CD4-positive, alpha-beta T cell (primary cell): ENCODE data around the gene ASMT. TPM values are rescaled to one million over a fixed set of nuclear protein-coding genes. Genes with fewer than 3 reads are reported as not detected.

Experiments used
- ATAC-seq: fragments of 200-7000 bp; cut with Tn5 transposase; one replicate; pipeline ENCODE4 v1.10.0; 2022; ENCODE audit warnings: mild to moderate bottlenecking; ENCODE audit not compliant: poor library complexity
- CTCF ChIA-PET: fragments of 350-600 bp; sonication (Branson Sonifier 250); formaldehyde crosslinking; loops from one replicate; lab custom pipeline; 2021; ENCODE audit warnings: antibody characterized with exemption, inconsistent platforms; lab: Charles Lee
- POLR2A ChIA-PET: fragments of 350-600 bp; sonication (Branson Sonifier 250); formaldehyde crosslinking; loops from one replicate; lab custom pipeline; 2021; ENCODE audit warnings: antibody characterized with exemption, inconsistent platforms; lab: Charles Lee
- DNase-seq, 14 experiments: peaks; one replicate each; pipeline ENCODE4 v3.0.0-alpha.2; 2013 to 2020; ENCODE audit warnings: mixed read lengths in 2 of 14
- H3K27ac ChIP-seq, 2 donors: one replicate each; pipeline versions ENCODE4 v1.5.1 to v1.7.0; 2013; ENCODE audit warnings: low read length in 2 of 2, low read depth in 1 of 2, mild to moderate bottlenecking in 1 of 2
- H3K27me3 ChIP-seq, 2 experiments: 1 replicate in 1 of 2; 2 replicates in 1 of 2; pipeline versions ENCODE4 v1.6.1 to v1.7.0; 2013; ENCODE audit warnings: low read length in 2 of 2, control low read depth in 1 of 2, mild to moderate bottlenecking in 1 of 2, moderate library complexity in 1 of 2; ENCODE audit not compliant: insufficient read depth in 2 of 2, control insufficient read depth in 1 of 2
- H3K36me3 ChIP-seq: one replicate; pipeline ENCODE4 v1.6.1; 2013; ENCODE audit warnings: low read length, control low read depth; ENCODE audit not compliant: insufficient read depth
- H3K4me1 ChIP-seq: one replicate; pipeline ENCODE4 v1.6.1; 2013; ENCODE audit warnings: low read length, control low read depth; ENCODE audit not compliant: insufficient read depth
- H3K4me3 ChIP-seq: one replicate; pipeline ENCODE4 v1.5.1; 2013; ENCODE audit warnings: mild to moderate bottlenecking, low read length, moderate library complexity
- H3K9me3 ChIP-seq, 2 experiments: 1 replicate in 1 of 2; 2 replicates in 1 of 2; pipeline versions ENCODE4 v1.6.1 to v1.7.0; 2013; ENCODE audit warnings: low read length in 2 of 2, mild to moderate bottlenecking in 2 of 2, control low read depth in 1 of 2, moderate library complexity in 1 of 2; ENCODE audit not compliant: control insufficient read depth in 1 of 2, insufficient read depth in 1 of 2
- H3K27ac Mint-ChIP-seq: one replicate; pipeline ENCODE4 v1.8.0; 2020; ENCODE audit warnings: mixed read lengths
- H3K27me3 Mint-ChIP-seq: one replicate; pipeline ENCODE4 v1.8.0; 2021; ENCODE audit warnings: mixed read lengths
- H3K36me3 Mint-ChIP-seq: one replicate; pipeline ENCODE4 v1.8.0; 2021; ENCODE audit warnings: low read depth, mixed read lengths
- H3K4me1 Mint-ChIP-seq: one replicate; pipeline ENCODE4 v1.8.0; 2021; ENCODE audit warnings: low read depth, mixed read lengths
- H3K4me3 Mint-ChIP-seq: one replicate; pipeline ENCODE4 v1.8.0; 2020; ENCODE audit warnings: mild to moderate bottlenecking, mixed read lengths
- H3K9me3 Mint-ChIP-seq: one replicate; pipeline ENCODE4 v1.8.0; 2020; ENCODE audit warnings: mixed read lengths
- intact Hi-C, 2 experiments: fragments of 100-400 bp; cut with DNase I in 1 of 2; cut with micrococcal nuclease in 1 of 2; formaldehyde crosslinking; loops; one replicate each; pipeline versions ENCODE4 v1.15.1 to v1.9.0; 2023 to 2025; cut with DNase I, micrococcal nuclease
- total RNA-seq, 174 experiments: library from RNA in 2 of 174; stranded (reverse) in 2 of 174; gene quantifications; one replicate each; pipeline ENCODE4 v1.2.3 and lab custom pipeline; 2021 to 2026
- TF ChIP-seq, protein P1 (sequence below): fragments of 200-600 bp; IDR thresholded peaks from one replicate; pipeline ENCODE4 v1.8.0; 2022; ENCODE audit warnings: antibody characterized with exemption, mild to moderate bottlenecking

The ASMT gene
- total RNA-seq, 2 experiments from 2014 or later, result 0.36 to 0.50 TPM

DNA sequence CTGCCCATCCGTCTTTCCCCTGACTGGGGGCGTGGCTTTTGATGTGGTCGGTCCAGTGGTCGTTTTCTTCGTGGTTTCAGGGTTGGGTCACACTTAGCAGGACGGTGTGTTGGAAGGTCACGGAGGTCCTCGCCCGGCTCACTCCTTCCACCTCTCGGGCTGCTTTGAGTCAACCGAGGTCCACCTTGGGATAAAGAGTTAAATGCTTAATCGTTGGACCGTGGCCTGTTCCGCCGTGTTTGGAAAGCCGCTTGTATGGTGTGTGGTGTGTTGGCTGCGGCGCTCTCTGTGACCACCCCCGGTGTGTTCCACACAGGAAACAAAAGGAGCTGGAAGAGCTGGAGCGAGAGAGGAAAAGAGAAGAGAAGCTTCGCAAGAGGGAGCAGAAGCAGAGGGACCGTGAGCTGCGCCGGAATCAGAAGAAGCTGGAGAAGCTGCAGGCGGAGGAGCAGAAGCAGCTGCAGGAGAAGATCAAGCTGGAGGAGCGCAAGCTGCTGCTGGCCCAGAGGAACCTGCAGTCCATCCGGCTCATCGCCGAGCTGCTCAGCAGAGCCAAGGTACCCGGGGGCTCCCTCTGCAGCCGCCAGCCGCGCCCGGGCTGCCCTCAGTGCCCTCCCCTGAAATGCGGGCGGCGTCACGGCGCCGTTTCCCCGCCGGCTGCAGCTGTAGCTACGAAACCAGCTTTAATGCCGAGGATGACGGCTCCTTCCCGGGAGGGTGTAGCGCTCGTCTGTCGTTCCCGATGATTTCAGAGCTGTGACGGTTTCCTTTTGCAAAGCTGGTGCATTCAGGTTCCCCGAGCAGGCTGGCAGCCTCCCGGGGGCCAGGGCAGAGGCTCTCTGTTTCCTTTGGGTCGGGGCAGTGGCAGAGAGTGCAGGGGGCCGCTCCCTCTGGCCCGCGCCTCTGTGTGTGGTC is 15.7 kb upstream of the ASMT start:
- ATAC-seq (no peak), DNase-seq (peak in 1 of 14 experiments; percentile 25)
- Histone ChIP-seq H3K27me3 (no peaks in the 10 kb centered on the region), H3K36me3 (peaks cover 89% of the 10 kb centered on the region), H3K27ac (no peak overlapping the region), H3K9me3 (peaks cover 0 to 14% of the 10 kb centered on the region in 2 experiments), H3K4me1 (peaks cover 26% of the 10 kb centered on the region), H3K4me3 (no peak overlapping the region)
- no peaks in the 10 kb centered on the region for H3K9me3 Mint-ChIP-seq
- CTCF ChIA-PET, result no interaction called here
- POLR2A ChIA-PET, result no interaction called here
- no peaks in the 10 kb centered on the region for H3K27me3 Mint-ChIP-seq
- peak overlapping the region; percentile 33 for H3K27ac Mint-ChIP-seq
- peaks cover 12% of the 10 kb centered on the region for H3K4me1 Mint-ChIP-seq
- intact Hi-C loops, result loop anchor here in 1 of 2 experiments (10.0 kb wide), 1 partner anchor 354 kb away; no protein-coding TSS in a partner anchor
- TF ChIP-seq, protein P1, sequence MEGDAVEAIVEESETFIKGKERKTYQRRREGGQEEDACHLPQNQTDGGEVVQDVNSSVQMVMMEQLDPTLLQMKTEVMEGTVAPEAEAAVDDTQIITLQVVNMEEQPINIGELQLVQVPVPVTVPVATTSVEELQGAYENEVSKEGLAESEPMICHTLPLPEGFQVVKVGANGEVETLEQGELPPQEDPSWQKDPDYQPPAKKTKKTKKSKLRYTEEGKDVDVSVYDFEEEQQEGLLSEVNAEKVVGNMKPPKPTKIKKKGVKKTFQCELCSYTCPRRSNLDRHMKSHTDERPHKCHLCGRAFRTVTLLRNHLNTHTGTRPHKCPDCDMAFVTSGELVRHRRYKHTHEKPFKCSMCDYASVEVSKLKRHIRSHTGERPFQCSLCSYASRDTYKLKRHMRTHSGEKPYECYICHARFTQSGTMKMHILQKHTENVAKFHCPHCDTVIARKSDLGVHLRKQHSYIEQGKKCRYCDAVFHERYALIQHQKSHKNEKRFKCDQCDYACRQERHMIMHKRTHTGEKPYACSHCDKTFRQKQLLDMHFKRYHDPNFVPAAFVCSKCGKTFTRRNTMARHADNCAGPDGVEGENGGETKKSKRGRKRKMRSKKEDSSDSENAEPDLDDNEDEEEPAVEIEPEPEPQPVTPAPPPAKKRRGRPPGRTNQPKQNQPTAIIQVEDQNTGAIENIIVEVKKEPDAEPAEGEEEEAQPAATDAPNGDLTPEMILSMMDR, result no peak
- H3K36me3 Mint-ChIP-seq, result peaks cover 86% of the 10 kb centered on the region
- H3K4me3 Mint-ChIP-seq, result no peak overlapping the region

DNA sequence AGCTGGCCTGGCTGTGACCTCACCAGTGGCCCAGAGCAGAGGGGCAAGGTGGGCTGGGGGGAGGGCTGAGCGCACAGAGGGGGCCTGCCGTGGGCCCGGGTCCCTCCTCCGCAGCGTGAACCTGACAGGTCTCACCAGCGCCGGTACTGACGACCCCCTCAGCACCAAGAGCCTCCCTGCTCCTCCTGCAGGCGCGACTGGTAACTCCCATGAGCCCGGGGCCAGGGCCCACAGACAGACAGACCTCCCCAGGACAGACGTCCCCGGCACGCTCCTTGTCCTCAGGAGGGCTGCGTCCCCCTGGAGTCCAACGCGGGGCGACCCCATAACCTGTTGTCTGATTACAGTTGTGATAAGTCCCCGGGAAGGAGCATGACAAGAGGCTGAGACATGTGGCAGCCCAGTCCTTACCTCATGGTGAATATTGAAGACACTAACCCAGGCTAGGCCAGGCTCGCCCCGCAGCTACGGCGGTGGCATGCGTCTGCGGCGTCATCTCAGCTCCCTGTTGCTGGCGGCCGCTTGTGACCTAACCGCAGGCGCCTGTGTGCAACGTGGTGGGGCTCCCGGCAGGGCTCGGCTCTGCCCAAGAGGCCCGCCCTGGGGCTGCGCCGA is 15.0 kb upstream of the ASMT start:
- TF ChIP-seq, protein P1, result no peak
- CTCF ChIA-PET, result no interaction called here
- Mint-ChIP-seq H3K4me1 (peaks cover 10% of the 10 kb centered on the region), H3K27me3 (no peaks in the 10 kb centered on the region), H3K4me3 (no peak overlapping the region), H3K36me3 (peaks cover 88% of the 10 kb centered on the region), H3K9me3 (no peaks in the 10 kb centered on the region), H3K27ac (no peak overlapping the region)
- ATAC-seq (no peak), DNase-seq (peak in 1 of 14 experiments; percentile 31)
- Histone ChIP-seq H3K4me3 (no peak overlapping the region), H3K9me3 (peaks cover 0 to 14% of the 10 kb centered on the region in 2 experiments), H3K36me3 (peaks cover 81% of the 10 kb centered on the region), H3K27ac (no peak overlapping the region), H3K4me1 (peaks cover 20% of the 10 kb centered on the region), H3K27me3 (no peaks in the 10 kb centered on the region)
- intact Hi-C loops, result loop anchor here in 1 of 2 experiments (10.0 kb wide), 1 partner anchor 355 kb away; no protein-coding TSS in a partner anchor
- POLR2A ChIA-PET, result no interaction called here

DNA sequence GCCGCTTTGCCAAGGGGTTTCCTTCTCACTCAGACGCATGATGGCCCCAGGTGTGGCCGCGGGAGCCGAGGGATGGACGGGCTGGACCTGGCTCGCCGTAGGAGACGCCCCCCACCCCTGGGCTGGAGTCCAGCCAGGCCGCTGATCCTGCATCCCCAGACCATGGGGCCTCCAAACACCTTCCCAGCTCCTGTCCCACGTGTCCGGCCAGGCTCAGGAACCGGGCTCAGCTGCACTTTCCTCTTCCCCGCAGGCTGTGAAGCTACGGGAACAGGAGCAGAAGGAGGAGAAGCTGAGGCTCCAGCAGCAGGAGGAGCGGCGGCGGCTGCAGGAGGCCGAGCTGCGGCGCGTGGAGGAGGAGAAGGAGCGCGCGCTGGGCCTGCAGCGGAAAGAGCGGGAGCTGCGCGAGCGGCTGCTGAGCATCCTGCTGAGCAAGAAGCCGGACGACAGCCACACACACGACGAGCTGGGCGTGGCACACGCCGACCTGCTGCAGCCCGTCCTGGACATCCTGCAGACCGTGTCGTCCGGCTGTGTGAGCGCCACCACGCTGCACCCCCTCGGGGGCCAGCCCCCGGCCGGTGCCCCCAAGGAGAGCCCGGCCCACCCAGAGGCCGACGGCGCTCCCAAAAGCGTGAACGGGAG is 14.3 kb upstream of the ASMT start:
- ATAC-seq, result no peak
- TF ChIP-seq, protein P1, result no peak
- Mint-ChIP-seq H3K36me3 (peaks cover 87% of the 10 kb centered on the region), H3K27ac (no peak overlapping the region), H3K9me3 (no peaks in the 10 kb centered on the region), H3K4me1 (peaks cover 4% of the 10 kb centered on the region), H3K4me3 (no peak overlapping the region), H3K27me3 (no peaks in the 10 kb centered on the region)
- CTCF ChIA-PET, result no interaction called here
- Histone ChIP-seq H3K4me3 (no peak overlapping the region), H3K9me3 (peaks cover 0 to 14% of the 10 kb centered on the region in 2 experiments), H3K4me1 (peaks cover 15% of the 10 kb centered on the region), H3K27me3 (no peaks in the 10 kb centered on the region), H3K36me3 (peaks cover 75% of the 10 kb centered on the region), H3K27ac (no peak overlapping the region)
- POLR2A ChIA-PET, result no interaction called here
- DNase-seq, result no peak
- intact Hi-C loops, result no loop called here
